Ishikawa (cell line): ENCODE measurements around the gene TIMP3.

ENCODE experiments used
- CREB1 ChIP-seq: IDR thresholded peaks from 2 replicates; pipeline ENCODE4 v1.6.1; 2012; ENCODE audit warnings: low read depth
- EP300 ChIP-seq: IDR thresholded peaks from 2 replicates; pipeline ENCODE4 v1.6.1; 2012; ENCODE audit warnings: borderline replicate concordance
- FOXM1 ChIP-seq: IDR thresholded peaks from 2 replicates; pipeline ENCODE4 v1.6.1; 2012; ENCODE audit warnings: low read depth, borderline replicate concordance
- RAD21 ChIP-seq: IDR thresholded peaks from 2 replicates; pipeline ENCODE4 v1.6.1; 2012; ENCODE audit warnings: low read depth
- REST ChIP-seq: IDR thresholded peaks from 2 replicates; pipeline ENCODE4 v1.6.1; 2012; ENCODE audit warnings: low read depth, mild to moderate bottlenecking
- USF1 ChIP-seq: IDR thresholded peaks from 2 replicates; pipeline ENCODE4 v1.6.1; 2012
- YY1 ChIP-seq: IDR thresholded peaks from 2 replicates; pipeline ENCODE4 v1.6.1; 2012; ENCODE audit warnings: low read depth
- ZBTB7A ChIP-seq: IDR thresholded peaks from 2 replicates; pipeline ENCODE4 v1.6.1; 2012; ENCODE audit warnings: low read depth

GRCh38 chr22:32855045-32855756, 53.7 kb downstream of the TIMP3 start:
- TF ChIP-seq RAD21 (no peak), REST (no peak), YY1 (no peak), CREB1 (no peak), EP300 (no peak), USF1 (no peak), ZBTB7A (no peak), FOXM1 (no peak)
